ENCODE data around the gene ASTN1. TPM values are rescaled to one million over a fixed set of nuclear protein-coding genes. Genes with fewer than 3 reads are reported as not detected.

ASTN1 gene
- total and polyA plus RNA-seq, 2 of the 4 experiments (the other 2 are of a cell fraction), result under 0.01 to 0.07 TPM

Small RNAs within 50 kb of the gene (microRNA-seq; reads per million reads assigned to microRNA genes)
- 0 reads per million in 2 experiments for gene MIR488 (ENCODE audit: insufficient read depth in 1 of 2, insufficient read length in 1 of 2, unreplicated experiment in 1 of 2)

Small RNAs within 50 kb of the gene (small RNA-seq; reads per million reads assigned to genes)
- 0 to 1.7 (median 0) reads per million in 5 experiments for gene MIR488

Other genes starting within 250 kb of the ASTN1 start
- gene BRINP2, start 6.2 kb upstream of the ASTN1 start, total RNA-seq (2012; rRNA removed), result not detected in 2 replicates
- not detected in 2 replicates for gene BRINP2, start 6.2 kb upstream of the ASTN1 start, polyA plus RNA-seq (2012; rRNA removed)

Measured in IMR-90 (cell line).